ENCODE measurements around the gene SHISA8.

The SHISA8 gene

DNA sequence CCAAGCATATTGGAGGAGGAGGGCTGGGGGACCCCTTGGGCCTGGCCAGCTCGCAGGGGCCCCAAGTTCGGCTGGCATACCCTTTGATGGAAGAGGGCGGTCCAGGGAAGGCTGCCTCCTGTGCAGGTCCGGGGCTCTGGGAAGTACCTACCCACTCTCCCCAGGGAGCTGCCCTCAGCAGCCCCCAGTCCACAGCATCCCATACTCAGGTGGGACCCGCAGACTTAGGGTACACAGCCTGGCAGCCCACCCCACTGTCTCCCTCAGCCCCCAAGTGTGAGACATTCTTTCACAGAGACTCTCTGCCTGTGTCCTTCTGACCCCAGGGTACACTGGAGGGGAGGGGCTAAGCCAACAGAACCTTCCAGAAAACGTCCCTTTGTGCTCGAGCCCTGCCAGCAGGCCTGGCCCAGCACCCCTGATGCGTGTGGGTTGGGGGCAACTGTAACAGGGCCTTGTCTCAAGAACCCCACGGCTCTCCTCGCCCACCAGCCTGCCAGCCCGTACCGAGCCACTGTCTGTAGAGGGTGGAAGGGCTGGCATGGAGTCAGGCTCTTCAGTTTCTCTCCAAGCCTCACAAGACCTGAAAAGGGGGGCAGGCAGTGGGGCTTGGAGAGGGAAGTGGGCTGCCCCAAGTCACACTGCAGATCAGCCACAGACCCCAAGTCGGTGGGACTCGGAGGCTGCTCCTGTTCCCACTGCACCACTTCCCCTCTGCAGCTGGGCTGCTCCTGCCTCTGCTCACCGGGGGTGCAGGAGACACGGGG is 18.7 kb upstream of the SHISA8 start:
- no peak overlapping the region for H3K4me3 ChIP-seq (ENCODE audit: low read length in 2 of 2)
- no peaks in the 10 kb centered on the region for H3K36me3 ChIP-seq (ENCODE audit: control insufficient read depth in 2 of 2, insufficient read depth in 2 of 2, low read length in 2 of 2)
- H3K4me1 ChIP-seq (ENCODE audit: control insufficient read depth in 2 of 2, insufficient read depth in 2 of 2, low read length in 2 of 2) = no peaks in the 10 kb centered on the region
- H3K27me3 ChIP-seq (ENCODE audit: control insufficient read depth in 2 of 2, insufficient read depth in 2 of 2, low read length in 2 of 2) = no peaks in the 10 kb centered on the region
- no peak overlapping the region for H3K9ac ChIP-seq (ENCODE audit: low read depth in 1 of 2, low read length in 2 of 2)
- H3K27ac ChIP-seq (ENCODE audit: low read depth in 2 of 2, low read length in 2 of 2) = no peak overlapping the region
- no peaks in the 10 kb centered on the region for H3K9me3 ChIP-seq (ENCODE audit: control insufficient read depth in 2 of 2, low read length in 2 of 2)

- no peaks in the 10 kb centered on the region for H3K27me3 ChIP-seq (ENCODE audit: control insufficient read depth in 2 of 2, insufficient read depth in 2 of 2, low read length in 2 of 2)
- H3K4me3 ChIP-seq (ENCODE audit: low read length in 2 of 2) = no peak overlapping the region
- no peaks in the 10 kb centered on the region for H3K9me3 ChIP-seq (ENCODE audit: control insufficient read depth in 2 of 2, low read length in 2 of 2)
- H3K27ac ChIP-seq (ENCODE audit: low read depth in 2 of 2, low read length in 2 of 2) = no peak overlapping the region
- no peak overlapping the region for H3K9ac ChIP-seq (ENCODE audit: low read depth in 1 of 2, low read length in 2 of 2)
- H3K36me3 ChIP-seq (ENCODE audit: control insufficient read depth in 2 of 2, insufficient read depth in 2 of 2, low read length in 2 of 2) = no peaks in the 10 kb centered on the region
- H3K4me1 ChIP-seq (ENCODE audit: control insufficient read depth in 2 of 2, insufficient read depth in 2 of 2, low read length in 2 of 2) = no peaks in the 10 kb centered on the region
These were observed 17.5 kb upstream of the SHISA8 start for GRCh38 chr22:41932353-41932752.

DNA sequence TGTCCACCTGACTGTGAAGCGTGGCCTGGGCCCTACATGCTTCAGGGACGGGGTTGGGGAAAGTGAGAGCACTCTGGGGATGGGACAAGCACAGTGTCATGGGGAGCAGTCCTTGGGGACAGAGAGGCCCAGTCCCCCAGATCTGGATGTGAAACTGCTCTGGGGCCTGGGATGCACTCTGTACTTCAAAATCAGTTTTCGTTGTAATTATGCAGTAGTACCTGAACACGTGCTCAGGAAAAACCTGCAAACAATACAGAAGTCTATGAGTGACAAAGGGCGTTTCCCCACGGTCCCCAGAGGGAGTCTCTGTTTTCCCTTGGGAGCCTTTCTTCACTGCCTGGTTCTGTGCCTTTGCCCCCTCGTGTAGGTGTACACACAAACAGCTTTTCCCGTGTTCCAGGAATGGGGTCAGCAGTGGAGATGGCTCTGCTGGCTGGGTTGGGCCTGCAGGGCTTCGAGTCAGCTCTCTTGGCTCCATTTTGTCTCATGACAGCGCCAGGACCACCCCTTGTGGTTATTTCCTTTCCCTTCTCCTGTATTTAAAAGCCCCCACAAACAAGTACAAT is 16.9 kb upstream of the SHISA8 start:
- H3K36me3 ChIP-seq (ENCODE audit: control insufficient read depth in 2 of 2, insufficient read depth in 2 of 2, low read length in 2 of 2) = no peaks in the 10 kb centered on the region
- no peak overlapping the region for H3K4me3 ChIP-seq (ENCODE audit: low read length in 2 of 2)
- no peak overlapping the region for H3K27ac ChIP-seq (ENCODE audit: low read depth in 2 of 2, low read length in 2 of 2)
- no peaks in the 10 kb centered on the region for H3K27me3 ChIP-seq (ENCODE audit: control insufficient read depth in 2 of 2, insufficient read depth in 2 of 2, low read length in 2 of 2)
- no peaks in the 10 kb centered on the region for H3K4me1 ChIP-seq (ENCODE audit: control insufficient read depth in 2 of 2, insufficient read depth in 2 of 2, low read length in 2 of 2)
- H3K9ac ChIP-seq (ENCODE audit: low read depth in 1 of 2, low read length in 2 of 2) = no peak overlapping the region
- no peaks in the 10 kb centered on the region for H3K9me3 ChIP-seq (ENCODE audit: control insufficient read depth in 2 of 2, low read length in 2 of 2)

DNA sequence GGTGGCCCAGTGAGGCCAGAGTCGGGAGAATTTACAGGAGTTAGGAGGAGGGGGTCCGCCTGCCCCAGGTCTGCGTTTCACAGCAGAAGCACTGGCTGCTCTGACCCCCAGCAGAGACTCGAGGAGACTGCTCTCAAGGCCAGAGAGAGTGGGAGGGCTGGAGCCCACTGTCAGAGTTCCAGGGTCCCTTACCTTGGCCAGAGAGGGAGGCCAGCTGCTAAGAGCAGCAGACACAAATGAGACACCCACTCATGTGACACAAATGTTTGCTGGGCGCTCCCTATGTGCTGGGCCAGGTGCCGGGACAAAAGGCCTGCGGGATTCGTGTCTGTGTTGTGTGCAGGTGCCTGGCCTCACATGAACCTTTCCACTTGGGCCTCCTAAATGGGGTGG is 14.5 kb upstream of the SHISA8 start:
- Histone ChIP-seq H3K27ac (ENCODE audit: low read depth in 2 of 2, low read length in 2 of 2) (no peak overlapping the region), H3K27me3 (ENCODE audit: control insufficient read depth in 2 of 2, insufficient read depth in 2 of 2, low read length in 2 of 2) (peaks cover 7 to 10% of the 10 kb centered on the region in 2 donors), H3K36me3 (ENCODE audit: control insufficient read depth in 2 of 2, insufficient read depth in 2 of 2, low read length in 2 of 2) (no peaks in the 10 kb centered on the region), H3K4me1 (ENCODE audit: control insufficient read depth in 2 of 2, insufficient read depth in 2 of 2, low read length in 2 of 2) (no peaks in the 10 kb centered on the region), H3K9me3 (ENCODE audit: control insufficient read depth in 2 of 2, low read length in 2 of 2) (no peaks in the 10 kb centered on the region), H3K4me3 (ENCODE audit: low read length in 2 of 2) (no peak overlapping the region), H3K9ac (ENCODE audit: low read depth in 1 of 2, low read length in 2 of 2) (no peak overlapping the region)

DNA sequence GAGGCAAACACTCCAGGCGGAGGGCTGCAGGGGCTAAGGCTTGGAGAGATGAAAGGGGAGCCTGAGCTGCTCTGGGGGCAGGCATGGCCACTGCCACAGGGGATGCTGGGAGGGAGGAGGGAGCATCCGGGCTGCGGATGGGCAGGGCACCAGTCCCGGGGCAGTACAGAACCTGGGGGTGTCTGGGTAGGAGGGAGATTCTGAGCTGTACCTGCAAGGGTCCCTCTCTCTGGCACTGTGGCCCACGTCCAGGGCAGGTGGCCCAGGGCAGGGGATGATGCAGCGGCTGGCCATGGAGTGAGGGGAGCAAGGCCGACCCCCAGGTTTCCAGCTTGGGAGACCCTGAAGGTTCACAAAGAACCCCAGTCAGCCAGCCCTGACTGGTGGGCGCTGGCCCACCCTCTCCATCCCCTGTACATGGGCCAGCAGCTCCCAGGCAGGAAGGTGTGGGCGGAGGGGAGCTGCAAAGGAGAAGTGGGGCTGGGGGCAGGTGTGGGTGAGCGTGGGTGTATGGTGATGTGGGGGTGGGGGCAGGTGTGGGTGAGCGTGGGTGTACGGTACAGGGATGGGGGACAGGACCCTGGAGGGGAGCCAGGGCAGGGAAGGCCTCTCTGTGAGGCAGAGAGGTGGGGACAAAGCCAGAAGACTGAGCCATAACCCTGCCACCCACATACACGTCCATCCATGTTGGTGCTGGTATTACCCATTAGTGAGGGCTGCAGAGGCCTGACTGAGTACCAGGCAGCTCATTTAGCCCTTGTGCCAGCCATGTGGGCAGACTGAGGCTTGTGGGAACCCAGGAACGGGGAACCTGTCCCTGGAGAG is 13.9 kb upstream of the SHISA8 start:
- Histone ChIP-seq H3K9ac (ENCODE audit: low read depth in 1 of 2, low read length in 2 of 2) (no peak overlapping the region), H3K36me3 (ENCODE audit: control insufficient read depth in 2 of 2, insufficient read depth in 2 of 2, low read length in 2 of 2) (no peaks in the 10 kb centered on the region), H3K27ac (ENCODE audit: low read depth in 2 of 2, low read length in 2 of 2) (no peak overlapping the region), H3K9me3 (ENCODE audit: control insufficient read depth in 2 of 2, low read length in 2 of 2) (no peaks in the 10 kb centered on the region), H3K27me3 (ENCODE audit: control insufficient read depth in 2 of 2, insufficient read depth in 2 of 2, low read length in 2 of 2) (peaks cover 7 to 10% of the 10 kb centered on the region in 2 donors), H3K4me3 (ENCODE audit: low read length in 2 of 2) (no peak overlapping the region), H3K4me1 (ENCODE audit: control insufficient read depth in 2 of 2, insufficient read depth in 2 of 2, low read length in 2 of 2) (no peaks in the 10 kb centered on the region)

DNA sequence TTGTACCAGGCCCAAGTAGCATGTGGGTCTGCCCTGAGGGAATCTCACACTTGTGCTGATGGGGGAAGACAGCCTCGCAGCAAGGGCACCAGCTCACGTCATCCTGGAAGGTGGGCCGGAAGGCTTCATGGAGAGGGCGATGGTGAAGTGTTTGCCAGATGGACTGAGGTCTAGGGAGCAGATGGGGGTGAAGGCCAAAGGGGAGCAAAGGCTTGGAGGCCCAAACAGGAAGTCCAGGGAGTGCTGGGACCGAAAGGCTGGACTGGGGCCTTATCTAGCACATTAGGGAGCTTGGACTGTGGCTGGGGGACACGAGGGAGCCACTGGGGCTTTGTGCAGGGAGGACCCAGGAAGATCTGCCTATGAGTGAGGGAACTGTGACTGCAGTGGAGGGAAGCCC is 12.9 kb upstream of the SHISA8 start:
- H3K27me3 ChIP-seq (ENCODE audit: control insufficient read depth in 2 of 2, insufficient read depth in 2 of 2, low read length in 2 of 2) = peaks cover 7 to 10% of the 10 kb centered on the region in 2 donors
- no peaks in the 10 kb centered on the region for H3K9me3 ChIP-seq (ENCODE audit: control insufficient read depth in 2 of 2, low read length in 2 of 2)
- no peaks in the 10 kb centered on the region for H3K4me1 ChIP-seq (ENCODE audit: control insufficient read depth in 2 of 2, insufficient read depth in 2 of 2, low read length in 2 of 2)
- H3K27ac ChIP-seq (ENCODE audit: low read depth in 2 of 2, low read length in 2 of 2) = no peak overlapping the region
- H3K4me3 ChIP-seq (ENCODE audit: low read length in 2 of 2) = no peak overlapping the region
- H3K9ac ChIP-seq (ENCODE audit: low read depth in 1 of 2, low read length in 2 of 2) = no peak overlapping the region
- H3K36me3 ChIP-seq (ENCODE audit: control insufficient read depth in 2 of 2, insufficient read depth in 2 of 2, low read length in 2 of 2) = no peaks in the 10 kb centered on the region

- no peaks in the 10 kb centered on the region for H3K36me3 ChIP-seq (ENCODE audit: control insufficient read depth in 2 of 2, insufficient read depth in 2 of 2, low read length in 2 of 2)
- H3K9me3 ChIP-seq (ENCODE audit: control insufficient read depth in 2 of 2, low read length in 2 of 2) = no peaks in the 10 kb centered on the region
- peak overlapping the region in 1 of 2 donors; percentile 58 for H3K27ac ChIP-seq (ENCODE audit: low read depth in 2 of 2, low read length in 2 of 2)
- peak overlapping the region; percentile 35 to 50 for H3K4me3 ChIP-seq (ENCODE audit: low read length in 2 of 2)
- H3K9ac ChIP-seq (ENCODE audit: low read depth in 1 of 2, low read length in 2 of 2) = peak overlapping the region in 1 of 2 donors; percentile 41
- peaks cover 7 to 10% of the 10 kb centered on the region in 2 donors for H3K27me3 ChIP-seq (ENCODE audit: control insufficient read depth in 2 of 2, insufficient read depth in 2 of 2, low read length in 2 of 2)
- no peaks in the 10 kb centered on the region for H3K4me1 ChIP-seq (ENCODE audit: control insufficient read depth in 2 of 2, insufficient read depth in 2 of 2, low read length in 2 of 2)
These were observed 11.0 kb upstream of the SHISA8 start for GRCh38 chr22:41925783-41926460.

GRCh38 chr22:41923595-41924276 is 8.9 kb upstream of the SHISA8 start:
- Histone ChIP-seq H3K4me3 (ENCODE audit: low read length in 2 of 2) (no peak overlapping the region), H3K27ac (ENCODE audit: low read depth in 2 of 2, low read length in 2 of 2) (no peak overlapping the region), H3K4me1 (ENCODE audit: control insufficient read depth in 2 of 2, insufficient read depth in 2 of 2, low read length in 2 of 2) (peaks cover 10 to 11% of the 10 kb centered on the region in 2 donors), H3K36me3 (ENCODE audit: control insufficient read depth in 2 of 2, insufficient read depth in 2 of 2, low read length in 2 of 2) (no peaks in the 10 kb centered on the region), H3K27me3 (ENCODE audit: control insufficient read depth in 2 of 2, insufficient read depth in 2 of 2, low read length in 2 of 2) (peaks cover 7 to 16% of the 10 kb centered on the region in 2 donors), H3K9ac (ENCODE audit: low read depth in 1 of 2, low read length in 2 of 2) (no peak overlapping the region), H3K9me3 (ENCODE audit: control insufficient read depth in 2 of 2, low read length in 2 of 2) (no peaks in the 10 kb centered on the region)

DNA sequence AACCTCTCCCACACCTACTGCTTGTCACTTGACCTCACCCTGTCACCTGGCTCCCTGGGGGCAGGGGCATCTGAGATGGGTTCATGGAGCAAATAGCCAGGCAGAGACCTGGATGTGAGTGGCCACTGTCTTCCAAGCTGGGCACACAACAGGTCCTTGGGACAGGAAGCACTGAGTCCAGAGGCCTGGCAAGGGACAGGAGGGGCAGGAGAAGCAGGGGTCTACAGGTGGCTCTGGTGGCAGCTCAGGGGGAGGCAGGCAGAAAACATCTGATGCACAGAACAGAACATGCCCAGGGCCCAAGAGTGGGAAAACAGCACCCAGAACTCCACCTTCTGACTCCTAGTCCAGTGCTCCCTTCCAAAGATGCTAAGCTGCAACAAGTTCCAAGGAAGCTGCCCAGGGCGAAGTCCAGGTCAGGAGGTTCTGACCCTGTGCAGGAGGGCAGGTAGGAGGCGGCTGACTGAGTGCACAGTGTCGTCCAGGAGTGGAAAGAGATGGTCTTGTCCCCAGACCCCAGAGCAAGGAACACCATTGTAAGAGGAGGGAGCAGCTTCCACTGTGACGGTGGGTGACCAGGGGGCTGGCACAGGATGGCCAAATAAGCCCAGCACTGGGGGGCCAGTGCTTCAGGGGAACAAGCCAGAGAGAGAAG is 8.2 kb upstream of the SHISA8 start:
- no peaks in the 10 kb centered on the region for H3K36me3 ChIP-seq (ENCODE audit: control insufficient read depth in 2 of 2, insufficient read depth in 2 of 2, low read length in 2 of 2)
- H3K27ac ChIP-seq (ENCODE audit: low read depth in 2 of 2, low read length in 2 of 2) = no peak overlapping the region
- no peaks in the 10 kb centered on the region for H3K9me3 ChIP-seq (ENCODE audit: control insufficient read depth in 2 of 2, low read length in 2 of 2)
- peaks cover 10 to 15% of the 10 kb centered on the region in 2 donors for H3K4me1 ChIP-seq (ENCODE audit: control insufficient read depth in 2 of 2, insufficient read depth in 2 of 2, low read length in 2 of 2)
- no peak overlapping the region for H3K4me3 ChIP-seq (ENCODE audit: low read length in 2 of 2)
- peaks cover 10 to 19% of the 10 kb centered on the region in 2 donors for H3K27me3 ChIP-seq (ENCODE audit: control insufficient read depth in 2 of 2, insufficient read depth in 2 of 2, low read length in 2 of 2)
- H3K9ac ChIP-seq (ENCODE audit: low read depth in 1 of 2, low read length in 2 of 2) = no peak overlapping the region
